Bronchial epithelial cell (primary cell): ENCODE results near the gene NID2. TPM values are rescaled to one million over a fixed set of nuclear protein-coding genes. Genes with fewer than 3 reads are reported as not detected.

Experiments used
- DNase-seq: peaks from one replicate; pipeline ENCODE4 v3.0.0-alpha.2; 2010; ENCODE audit warnings: low read depth
- FAIRE-seq: peaks from 2 replicates; lab custom pipeline; 2011; peaks lifted over from hg19 to GRCh38; lab: Jason Lieb, UNC
- H3K27me3 ChIP-seq: 2 replicates; pipeline ENCODE4 v1.5.1; 2011; ENCODE audit warnings: low read length; ENCODE audit not compliant: control insufficient read depth, insufficient read depth
- H3K36me3 ChIP-seq: 2 replicates; pipeline ENCODE4 v1.5.1; 2011; ENCODE audit warnings: low read length; ENCODE audit not compliant: control insufficient read depth, insufficient read depth
- H3K4me3 ChIP-seq: 2 replicates; pipeline ENCODE4 v1.5.1; 2011; ENCODE audit warnings: mild to moderate bottlenecking, low read depth, low read length, control low read depth
- CTCF ChIP-seq: IDR thresholded peaks from 2 replicates; pipeline ENCODE4 v1.5.1; 2011; ENCODE audit warnings: mild to moderate bottlenecking, moderate library complexity, low read length, control low read depth, inconsistent platforms; ENCODE audit not compliant: insufficient read depth, severe bottlenecking
- total RNA-seq: library from RNA; depleted of rRNA; stranded (reverse); fragments of >200 nt; gene quantifications from 2 replicates; pipeline ENCODE4 v1.2.1, GENCODE V29; 2014

The NID2 gene
- total RNA-seq, 1 donor from 2014 or later = 3.9 TPM

GRCh38 chr14:52051251-52051650, 17.6 kb downstream of the NID2 start:
- TF ChIP-seq CTCF = no peak
- no peak for DNase-seq
- Histone ChIP-seq H3K36me3 (no peaks in the 10 kb centered on the region), H3K4me3 (no peak overlapping the region), H3K27me3 (peaks cover 3% of the 10 kb centered on the region)
- no peak for FAIRE-seq

DNA sequence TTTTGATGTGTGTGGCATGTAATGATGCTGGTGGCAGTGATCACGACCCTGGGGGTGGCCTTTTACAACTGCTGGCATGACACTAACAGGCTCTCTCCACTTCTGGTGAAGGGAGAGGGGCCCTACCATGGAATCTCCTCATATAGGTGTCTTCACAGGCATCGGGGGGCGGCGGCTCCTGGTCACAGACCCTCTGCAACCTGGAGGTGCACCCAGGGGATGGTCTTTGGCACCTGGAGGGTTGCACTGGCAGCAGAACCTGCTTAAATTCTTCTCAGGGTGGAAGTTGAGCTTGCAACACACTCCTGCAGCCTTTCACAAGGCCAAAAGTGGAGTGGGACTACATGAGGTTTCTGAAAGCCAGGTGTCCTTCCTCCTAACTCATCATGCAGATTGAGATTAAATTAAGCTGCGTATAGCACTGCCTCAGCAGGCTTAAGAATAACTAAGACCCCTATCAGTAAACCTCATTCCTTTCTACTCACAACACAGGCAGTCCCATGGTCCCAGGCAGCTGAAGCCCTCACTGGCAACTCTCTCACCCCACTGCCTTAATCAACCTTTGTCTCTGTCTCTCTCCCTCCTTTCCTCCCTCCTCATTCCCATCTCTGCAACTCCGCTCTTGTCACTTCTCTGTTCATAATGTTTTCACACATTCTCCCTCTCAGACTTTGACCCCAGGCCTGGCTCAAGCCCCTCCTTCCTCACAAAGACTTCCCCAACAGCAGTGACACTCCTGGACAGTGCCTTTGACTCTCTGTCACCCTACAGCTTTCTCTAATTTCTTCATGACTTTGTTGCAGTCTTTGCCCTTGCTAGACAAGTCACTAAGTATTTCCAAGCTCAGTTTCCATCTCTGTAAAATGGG, 18.9 kb downstream of the NID2 start:
- Histone ChIP-seq H3K36me3 (no peaks in the 10 kb centered on the region), H3K27me3 (peaks cover 3% of the 10 kb centered on the region), H3K4me3 (no peak overlapping the region)
- no peak for TF ChIP-seq CTCF
- FAIRE-seq (no peak), DNase-seq (no peak)

DNA sequence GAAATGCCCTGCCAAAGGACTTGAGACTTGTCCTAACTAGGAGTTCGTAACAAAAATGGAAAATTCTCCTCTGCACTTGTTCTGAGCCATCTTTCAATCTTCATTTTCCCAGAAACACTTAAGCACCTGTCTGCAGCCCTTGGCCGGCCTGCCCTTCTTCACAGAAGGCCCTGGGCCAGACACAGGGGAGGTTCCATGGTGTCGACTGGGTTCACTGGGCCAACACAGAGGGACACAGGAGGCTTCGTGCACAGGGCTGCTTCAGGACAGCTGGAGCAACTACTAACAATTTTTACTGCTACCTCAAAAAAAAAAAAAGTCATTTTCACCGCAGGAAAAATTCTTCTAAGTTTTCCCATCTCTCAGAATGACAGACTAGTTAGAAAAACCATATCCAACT, 19.6 kb downstream of the NID2 start:
- TF ChIP-seq CTCF = no peak
- H3K36me3 ChIP-seq = no peaks in the 10 kb centered on the region
- no peak for FAIRE-seq
- H3K27me3 ChIP-seq = peaks cover 3% of the 10 kb centered on the region
- no peak for DNase-seq
- no peak overlapping the region for H3K4me3 ChIP-seq

DNA sequence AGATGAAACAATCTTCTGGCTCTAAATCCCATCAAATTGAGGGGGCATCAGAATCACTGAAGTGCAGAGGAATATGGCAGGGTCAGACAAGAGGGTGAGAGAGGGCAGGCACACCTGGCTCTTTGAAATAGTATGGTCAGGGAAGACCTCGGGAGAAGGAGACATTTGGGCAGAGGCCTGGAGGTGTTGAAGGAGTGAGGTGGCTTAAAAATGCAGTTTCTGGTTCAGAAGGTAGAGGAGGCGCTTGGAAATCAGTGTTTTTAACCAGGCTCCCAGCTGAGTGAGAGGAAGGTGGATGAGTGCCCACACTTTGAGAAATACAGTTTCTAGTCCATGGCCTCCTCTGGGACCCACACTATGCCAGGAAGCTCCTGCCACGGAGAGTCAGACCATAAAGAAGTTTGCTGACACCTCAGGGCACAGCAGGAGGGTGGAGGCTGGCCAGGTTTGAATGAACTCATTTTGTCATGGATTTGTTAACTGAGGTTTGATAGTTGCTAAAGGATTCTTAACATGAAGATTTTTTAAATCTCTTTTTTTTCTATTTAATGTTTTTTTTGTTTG, 20.1 kb downstream of the NID2 start:
- DNase-seq (no peak), FAIRE-seq (no peak)
- peaks cover 2% of the 10 kb centered on the region for H3K27me3 ChIP-seq
- no peak for TF ChIP-seq CTCF
- no peaks in the 10 kb centered on the region for H3K36me3 ChIP-seq
- no peak overlapping the region for H3K4me3 ChIP-seq

GRCh38 chr14:52048116-52048515, 20.7 kb downstream of the NID2 start:
- DNase-seq (no peak), FAIRE-seq (no peak)
- TF ChIP-seq CTCF = no peak
- H3K4me3 ChIP-seq = no peak overlapping the region
- H3K36me3 ChIP-seq = no peaks in the 10 kb centered on the region
- H3K27me3 ChIP-seq = peaks cover 2% of the 10 kb centered on the region
